Astrocyte of the spinal cord (primary cell): ENCODE data around the gene PABPC1L.

Source experiments
- DNase-seq: peaks from one replicate; pipeline ENCODE4 v3.0.0; 2011; ENCODE audit warnings: low read depth, low spot score
- H3K4me3 ChIP-seq: 2 replicates; pipeline ENCODE4 v1.5.1; 2011; ENCODE audit warnings: low read depth, mild to moderate bottlenecking, low read length, moderate library complexity
- CTCF ChIP-seq: IDR thresholded peaks from 2 replicates; pipeline ENCODE4 v1.5.1; 2012; ENCODE audit warnings: low read depth, mild to moderate bottlenecking, low read length, inconsistent platforms
- in situ Hi-C: cut with HindIII; loops from 2 replicates; pipeline ENCODE4 v1.10.0; 2017; ENCODE audit warnings: low sequenced_read_pairs

Gene PABPC1L

DNA sequence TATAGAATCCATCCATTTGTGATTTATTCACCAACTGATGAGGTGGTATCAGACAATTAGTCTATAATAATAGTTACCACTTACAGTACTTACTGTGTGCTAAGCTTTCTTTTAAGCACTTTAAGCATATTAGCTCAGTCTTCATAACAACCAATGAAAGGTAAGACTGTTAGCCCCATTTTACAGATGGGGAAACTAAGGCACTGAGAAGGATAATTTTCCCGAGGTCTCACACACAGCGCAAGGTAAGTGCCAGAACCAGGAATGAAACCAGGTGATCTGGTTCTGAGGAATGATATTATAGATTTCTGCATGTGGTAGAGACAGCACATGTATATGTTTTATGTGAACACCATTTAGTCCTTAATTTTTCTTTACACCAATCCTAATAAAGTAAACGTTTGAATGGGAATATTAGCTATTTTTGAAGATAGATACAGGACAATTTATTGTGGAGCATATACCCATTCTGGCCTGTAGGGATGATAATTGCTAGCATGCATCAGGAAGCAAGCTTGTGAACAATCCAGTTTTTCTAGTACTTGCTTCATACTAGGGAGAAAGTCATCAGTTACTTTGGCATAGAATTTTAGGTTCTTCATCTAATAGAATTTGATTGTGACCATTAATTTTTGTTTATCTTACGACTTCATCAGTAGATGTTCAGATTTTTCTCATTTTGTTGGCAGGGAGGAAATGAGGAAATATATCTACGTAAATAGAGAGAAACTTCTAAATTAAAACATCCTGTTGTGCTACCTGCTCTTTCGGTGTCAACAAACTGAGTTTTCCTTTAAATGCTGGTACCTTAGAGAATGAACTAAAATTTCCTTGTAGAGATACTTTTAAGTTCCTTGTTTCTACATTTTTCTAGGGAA is 21.4 kb upstream of the PABPC1L start:
- peak; percentile 24 for TF ChIP-seq CTCF
- no peak overlapping the region for H3K4me3 ChIP-seq
- no peak for DNase-seq
- in situ Hi-C loops, result no loop called here

GRCh38 chr20:44891826-44892225 is 18.0 kb upstream of the PABPC1L start:
- TF ChIP-seq CTCF, result no peak
- no peak for DNase-seq
- in situ Hi-C loops, result no loop called here
- no peak overlapping the region for H3K4me3 ChIP-seq

- in situ Hi-C loops, result no loop called here
- no peak for DNase-seq
- H3K4me3 ChIP-seq, result no peak overlapping the region
- no peak for TF ChIP-seq CTCF
These were observed 14.9 kb upstream of the PABPC1L start for GRCh38 chr20:44894959-44895358.

GRCh38 chr20:44896583-44896982 is 13.3 kb upstream of the PABPC1L start:
- no peak overlapping the region for H3K4me3 ChIP-seq
- in situ Hi-C loops, result no loop called here
- TF ChIP-seq CTCF, result no peak
- no peak for DNase-seq

DNA sequence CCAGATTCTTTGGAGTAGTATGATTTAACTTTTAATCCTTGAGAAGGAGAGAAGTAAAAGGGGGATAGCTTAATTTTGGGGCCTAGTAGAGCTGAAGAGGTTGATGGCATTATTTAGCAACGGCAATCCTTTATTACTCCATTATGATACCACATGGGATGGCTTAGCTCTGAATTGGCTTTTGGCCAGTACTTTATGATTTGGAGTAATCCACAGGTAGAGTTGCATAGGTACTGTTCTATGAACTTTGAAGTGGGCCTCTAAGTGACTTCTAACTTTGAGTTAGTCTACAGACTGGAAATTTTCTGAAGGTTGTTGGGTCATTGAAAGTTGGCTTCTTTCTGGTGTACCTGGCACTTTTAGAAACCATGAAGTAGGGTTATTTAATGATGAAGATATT is 12.7 kb upstream of the PABPC1L start:
- H3K4me3 ChIP-seq, result no peak overlapping the region
- in situ Hi-C loops, result no loop called here
- DNase-seq, result no peak
- no peak for TF ChIP-seq CTCF

DNA sequence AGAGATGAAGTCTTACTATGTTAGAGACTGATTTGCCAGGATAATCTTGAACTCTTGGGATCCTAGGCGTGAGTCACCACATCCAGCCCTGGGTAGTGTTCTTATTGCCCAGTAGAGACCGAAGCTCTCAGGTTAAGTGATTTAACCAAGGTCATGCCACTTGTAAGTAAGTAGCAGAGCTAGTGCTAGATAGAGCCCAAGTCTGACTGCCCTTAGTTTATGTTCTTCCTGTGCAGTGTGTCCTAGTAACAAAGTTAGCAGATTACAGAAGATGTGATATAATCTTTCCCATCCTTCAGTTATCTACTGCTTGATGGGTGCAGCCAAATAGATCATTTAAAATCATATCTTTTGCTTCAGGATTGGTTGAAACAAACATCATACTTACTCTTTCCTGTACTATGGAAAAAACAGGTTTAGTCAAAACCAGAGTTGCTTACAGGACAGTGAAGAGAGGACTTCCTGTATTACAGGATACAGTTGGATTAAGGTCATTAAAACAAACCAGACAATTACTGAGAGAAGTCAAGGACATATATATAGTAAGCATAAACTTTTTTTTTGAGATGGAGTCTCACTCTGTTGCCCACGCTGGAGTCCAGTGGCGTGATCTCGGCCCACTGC is 9.5 kb upstream of the PABPC1L start:
- in situ Hi-C loops, result no loop called here
- DNase-seq, result no peak
- TF ChIP-seq CTCF, result no peak
- no peak overlapping the region for H3K4me3 ChIP-seq
